Fibroblast of the aortic adventitia (primary cell): ENCODE results near the gene TMEM143. TPM values are rescaled to one million over a fixed set of nuclear protein-coding genes. Genes with fewer than 3 reads are reported as not detected.
"Not testable (repeated sequence)": the region's sequence is repeated elsewhere in the genome, so short reads cannot be mapped to it uniquely, and the experiment has no call there.

Source experiments
- DNase-seq: peaks from one replicate; pipeline ENCODE4 v3.0.0-alpha.2; 2010; ENCODE audit warnings: low read depth
- H3K4me3 ChIP-seq: 2 replicates; pipeline ENCODE4 v1.5.1; 2011; ENCODE audit warnings: low read depth, mild to moderate bottlenecking, control low read depth, low read length, moderate library complexity
- CTCF ChIP-seq: IDR thresholded peaks from 2 replicates; pipeline ENCODE4 v1.5.1; 2011; ENCODE audit warnings: mild to moderate bottlenecking, low read length, control low read depth, inconsistent platforms; ENCODE audit not compliant: insufficient read depth
- total RNA-seq: library from RNA; depleted of rRNA; stranded (reverse); fragments of >200 nt; gene quantifications from 2 replicates; pipeline ENCODE4 v1.2.3, GENCODE V29; 2012; ENCODE audit warnings: low replicate concordance

TMEM143 gene
- total RNA-seq, 1 donor, result 5.0 TPM

GRCh38 chr19:48378194-48378570, 14.4 kb upstream of the TMEM143 start:
- no peak overlapping the region for H3K4me3 ChIP-seq
- no peak for DNase-seq
- TF ChIP-seq CTCF, result no peak

- TF ChIP-seq CTCF, result no peak
- no peak for DNase-seq
- H3K4me3 ChIP-seq, result no peak overlapping the region
These were observed 9.8 kb upstream of the TMEM143 start for GRCh38 chr19:48373567-48373966.

- no peak for TF ChIP-seq CTCF
- no peak for DNase-seq
- no peak overlapping the region for H3K4me3 ChIP-seq
These were observed 9.2 kb upstream of the TMEM143 start for GRCh38 chr19:48372904-48373303.

- not testable (repeated sequence) for DNase-seq, H3K4me3 ChIP-seq
These were observed 8.0 kb upstream of the TMEM143 start for GRCh38 chr19:48371771-48372170.

- no peak for TF ChIP-seq CTCF
- no peak for DNase-seq
- H3K4me3 ChIP-seq, result no peak overlapping the region
These were observed 7.6 kb upstream of the TMEM143 start for GRCh38 chr19:48371367-48371766.

- no peak for TF ChIP-seq CTCF
- H3K4me3 ChIP-seq, result no peak overlapping the region
- no peak for DNase-seq
These were observed 7.2 kb upstream of the TMEM143 start for GRCh38 chr19:48370955-48371354.

GRCh38 chr19:48368936-48369335, 5.2 kb upstream of the TMEM143 start:
- DNase-seq, result no peak
- no peak for TF ChIP-seq CTCF
- H3K4me3 ChIP-seq, result no peak overlapping the region
